ENCODE results near the gene ATRIP. TPM values are rescaled to one million over a fixed set of nuclear protein-coding genes. Genes with fewer than 3 reads are reported as not detected.
"Not testable (repeated sequence)": the region's sequence is repeated elsewhere in the genome, so short reads cannot be mapped to it uniquely, and the experiment has no call there.

The ATRIP gene
- total RNA-seq, 2 experiments from 2014 or later: 13.4 to 15.2 TPM

GRCh38 chr3:48469046-48469915 lies 22.7 kb downstream of the ATRIP start:
- no peaks in the 10 kb centered on the region for H3K27me3 Mint-ChIP-seq
- H3K9me3 Mint-ChIP-seq: no peaks in the 10 kb centered on the region
- peaks cover 56% of the 10 kb centered on the region for H3K36me3 Mint-ChIP-seq (ENCODE audit: low read depth)
- POLR2A ChIA-PET: interaction anchor here (0.8 to 5.2 kb wide), 8 partner anchors 8 to 169 kb away, joined by 3 to 69 read pairs (median 4); partner anchors contain the start of genes ATRIP, CCDC51, NME6 and SHISA5
- H3K27ac Mint-ChIP-seq: peak overlapping the region; percentile 85
- CTCF ChIA-PET: interaction anchor here (0.6 to 3.9 kb wide), 3 partner anchors 19 to 33 kb away, joined by 3 to 20 read pairs (median 4); no protein-coding TSS in a partner anchor
- H3K4me3 Mint-ChIP-seq: peak overlapping the region; percentile 49
- H3K4me1 Mint-ChIP-seq: peaks cover 69% of the 10 kb centered on the region
- no peak for DNase-seq

GRCh38 chr3:48470286-48470685 lies 23.7 kb downstream of the ATRIP start:
- no peak for DNase-seq
- peak overlapping the region; percentile 53 for H3K4me3 Mint-ChIP-seq

GRCh38 chr3:48472673-48472922 lies 26.1 kb downstream of the ATRIP start:
- peaks cover 74% of the 10 kb centered on the region for H3K4me1 Mint-ChIP-seq
- ChIA-PET POLR2A (interaction anchor here (0.6 to 5.2 kb wide), 31 partner anchors 9 to 549 kb away, joined by 3 to 69 read pairs (median 5); partner anchors contain the start of genes ATRIP, CCDC51, CDC25A and NDUFAF3), CTCF (interaction anchor here (0.6 to 3.6 kb wide), 18 partner anchors 9 to 657 kb away, joined by 3 to 40 read pairs (median 6); partner anchors contain the start of genes ATRIP, CCDC51, PFKFB4 and SHISA5)
- H3K36me3 Mint-ChIP-seq (ENCODE audit: low read depth): peaks cover 48% of the 10 kb centered on the region
- H3K27me3 Mint-ChIP-seq: no peaks in the 10 kb centered on the region
- H3K9me3 Mint-ChIP-seq: no peaks in the 10 kb centered on the region
- H3K4me3 Mint-ChIP-seq: peak overlapping the region; percentile 83
- H3K27ac Mint-ChIP-seq: peak overlapping the region; percentile 98
- DNase-seq: no peak

More at GRCh38 chr3:48470286-48470685, 23.7 kb downstream of the ATRIP start:
- POLR2A ChIA-PET: interaction anchor here (0.9 to 5.2 kb wide), 7 partner anchors 9 to 170 kb away, joined by 3 to 69 read pairs (median 5); partner anchors contain the start of genes ATRIP, CCDC51, NME6 and PFKFB4
- Mint-ChIP-seq H3K27me3 (no peaks in the 10 kb centered on the region), H3K4me1 (peaks cover 74% of the 10 kb centered on the region), H3K27ac (peak overlapping the region; percentile 85), H3K36me3 (ENCODE audit: low read depth) (peaks cover 61% of the 10 kb centered on the region), H3K9me3 (no peaks in the 10 kb centered on the region)
- CTCF ChIA-PET: interaction anchor here (1.3 kb wide), 1 partner anchor 34 kb away, joined by 4 read pairs; no protein-coding TSS in a partner anchor

- Mint-ChIP-seq H3K27ac (peak overlapping the region; percentile 98), H3K27me3 (no peaks in the 10 kb centered on the region), H3K4me1 (peaks cover 74% of the 10 kb centered on the region), H3K9me3 (no peaks in the 10 kb centered on the region), H3K4me3 (peak overlapping the region; percentile 83), H3K36me3 (ENCODE audit: low read depth) (peaks cover 48% of the 10 kb centered on the region)
- peak; percentile 97 for DNase-seq
- CTCF ChIA-PET: interaction anchor here (0.6 to 3.6 kb wide), 22 partner anchors 9 to 658 kb away, joined by 3 to 40 read pairs (median 4); partner anchors contain the start of genes ATRIP, CCDC51, PFKFB4 and SHISA5
- POLR2A ChIA-PET: interaction anchor here (0.6 to 5.2 kb wide), 36 partner anchors 9 to 549 kb away, joined by 3 to 69 read pairs (median 5); partner anchors contain the start of genes ATRIP, CCDC51, CDC25A and NDUFAF3
These were observed 26.5 kb downstream of the ATRIP start for GRCh38 chr3:48472923-48473616.

GRCh38 chr3:48473617-48473952 lies 27.0 kb downstream of the ATRIP start:
- H3K9me3 Mint-ChIP-seq: no peaks in the 10 kb centered on the region
- H3K4me3 Mint-ChIP-seq: peak overlapping the region; percentile 83
- H3K27me3 Mint-ChIP-seq: no peaks in the 10 kb centered on the region
- H3K4me1 Mint-ChIP-seq: peaks cover 74% of the 10 kb centered on the region
- no peak for DNase-seq
- ChIA-PET CTCF (interaction anchor here (1.1 to 3.6 kb wide), 18 partner anchors 9 to 658 kb away, joined by 3 to 40 read pairs (median 5); partner anchors contain the start of genes ATRIP, CCDC51, PFKFB4 and SHISA5), POLR2A (interaction anchor here (0.8 to 5.2 kb wide), 25 partner anchors 9 to 285 kb away, joined by 3 to 69 read pairs (median 5); partner anchors contain the start of genes ATRIP, CCDC51, CDC25A and PFKFB4)
- H3K36me3 Mint-ChIP-seq (ENCODE audit: low read depth): peaks cover 47% of the 10 kb centered on the region
- peak overlapping the region; percentile 98 for H3K27ac Mint-ChIP-seq

- H3K36me3 Mint-ChIP-seq (ENCODE audit: low read depth): peaks cover 47% of the 10 kb centered on the region
- not testable (repeated sequence) for H3K27me3 Mint-ChIP-seq, H3K4me3 Mint-ChIP-seq, H3K9me3 Mint-ChIP-seq, DNase-seq
- H3K27ac Mint-ChIP-seq: peak overlapping the region; percentile 98
- H3K4me1 Mint-ChIP-seq: peaks cover 74% of the 10 kb centered on the region
- ChIA-PET POLR2A (interaction anchor here (0.9 to 6.1 kb wide), 15 partner anchors 7 to 286 kb away, joined by 3 to 69 read pairs (median 10); partner anchors contain the start of genes ATRIP, CCDC51, CDC25A and SHISA5), CTCF (interaction anchor here (0.5 to 3.6 kb wide), 16 partner anchors 8 to 162 kb away, joined by 3 to 40 read pairs (median 5); partner anchors contain the start of genes ATRIP, CCDC51, PFKFB4 and SHISA5)
These were observed 27.5 kb downstream of the ATRIP start for GRCh38 chr3:48474031-48474430.

- H3K9me3 Mint-ChIP-seq: no peaks in the 10 kb centered on the region
- H3K27ac Mint-ChIP-seq: peak overlapping the region; percentile 81
- CTCF ChIA-PET: interaction anchor here (0.5 to 3.6 kb wide), 4 partner anchors 22 to 83 kb away, joined by 3 to 23 read pairs (median 3); partner anchors contain the start of genes CCDC51, PFKFB4 and TMA7
- no peaks in the 10 kb centered on the region for H3K27me3 Mint-ChIP-seq
- POLR2A ChIA-PET: interaction anchor here (1.8 to 6.1 kb wide), 4 partner anchors 7 to 71 kb away, joined by 4 to 57 read pairs (median 40); partner anchors contain the start of genes ATRIP and SHISA5
- peaks cover 41% of the 10 kb centered on the region for H3K36me3 Mint-ChIP-seq (ENCODE audit: low read depth)
- H3K4me3 Mint-ChIP-seq: no peak overlapping the region
- peaks cover 72% of the 10 kb centered on the region for H3K4me1 Mint-ChIP-seq
- DNase-seq: no peak
These were observed 28.1 kb downstream of the ATRIP start for GRCh38 chr3:48474619-48475018.

GRCh38 chr3:48475188-48475587 lies 28.7 kb downstream of the ATRIP start:
- POLR2A ChIA-PET: interaction anchor here (6.1 kb wide), 1 partner anchor 8 kb away, joined by 57 read pairs; a partner anchor contains a TSS
- peaks cover 70% of the 10 kb centered on the region for H3K4me1 Mint-ChIP-seq
- peak overlapping the region; percentile 81 for H3K27ac Mint-ChIP-seq
- H3K27me3 Mint-ChIP-seq: no peaks in the 10 kb centered on the region
- H3K4me3 Mint-ChIP-seq: no peak overlapping the region
- peaks cover 38% of the 10 kb centered on the region for H3K36me3 Mint-ChIP-seq (ENCODE audit: low read depth)
- CTCF ChIA-PET: interaction anchor here (3.6 kb wide), 1 partner anchor 83 kb away, joined by 23 read pairs; the partner anchor contains the start of gene PFKFB4
- DNase-seq: no peak
- H3K9me3 Mint-ChIP-seq: no peaks in the 10 kb centered on the region

- peak overlapping the region; percentile 46 for H3K4me3 Mint-ChIP-seq
- H3K36me3 Mint-ChIP-seq (ENCODE audit: low read depth): peaks cover 37% of the 10 kb centered on the region
- ChIA-PET CTCF (interaction anchor here (0.6 to 4.9 kb wide), 3 partner anchors 40 to 73 kb away, joined by 3 to 25 read pairs (median 3); no protein-coding TSS in a partner anchor), POLR2A (interaction anchor here (6.1 kb wide), 1 partner anchor 9 kb away, joined by 57 read pairs; a partner anchor contains a TSS)
- peak overlapping the region; percentile 59 for H3K27ac Mint-ChIP-seq
- no peaks in the 10 kb centered on the region for H3K9me3 Mint-ChIP-seq
- no peak for DNase-seq
- peaks cover 62% of the 10 kb centered on the region for H3K4me1 Mint-ChIP-seq
- no peaks in the 10 kb centered on the region for H3K27me3 Mint-ChIP-seq
These were observed 30.0 kb downstream of the ATRIP start for GRCh38 chr3:48476426-48477053.

- ChIA-PET CTCF (interaction anchor here (2.0 to 4.9 kb wide), 2 partner anchors 42 to 71 kb away, joined by 5 to 25 read pairs; no protein-coding TSS in a partner anchor), POLR2A (interaction anchor here (0.6 to 6.1 kb wide), 6 partner anchors 11 to 38 kb away, joined by 3 to 57 read pairs (median 6); partner anchors contain the start of genes ATRIP, CCDC51 and TMA7)
- H3K36me3 Mint-ChIP-seq (ENCODE audit: low read depth): peaks cover 37% of the 10 kb centered on the region
- peak overlapping the region; percentile 98 for H3K27ac Mint-ChIP-seq
- no peaks in the 10 kb centered on the region for H3K27me3 Mint-ChIP-seq
- peak overlapping the region; percentile 86 for H3K4me3 Mint-ChIP-seq
- H3K4me1 Mint-ChIP-seq: peaks cover 59% of the 10 kb centered on the region
- H3K9me3 Mint-ChIP-seq: no peaks in the 10 kb centered on the region
- DNase-seq: no peak
These were observed 31.5 kb downstream of the ATRIP start for GRCh38 chr3:48477959-48478520.
